ENCODE measurements around the gene PLAC9. TPM values are rescaled to one million over a fixed set of nuclear protein-coding genes. Genes with fewer than 3 reads are reported as not detected.
A peak's percentile ranks its signal among the peaks of the same experiment; 100 is the strongest.
"Not testable (repeated sequence)": the region's sequence is repeated elsewhere in the genome, so short reads cannot be mapped to it uniquely, and the experiment has no call there.

Gene PLAC9
- 10 to 100 TPM; 12.1 to 53.1 TPM for total RNA-seq
- 10 to 100 TPM; 11.8 to 34.7 TPM for polyA plus RNA-seq
- long read RNA-seq, donor 1, transcript PLAC9-204 (2 exons, 427 nt) = minor isoform, 5 of 89 reads
- long read RNA-seq, donor 1, transcript PLAC9-201 (4 exons, 785 nt) = major isoform, 73 of 89 reads
- long read RNA-seq, donor 1, partial matches to known transcripts = 10 of 89 reads
- long read RNA-seq, donor 1, other reads (novel, unspliced or antisense) = 0 of 89 reads
- long read RNA-seq, donor 2, transcript PLAC9-204 (2 exons, 427 nt) = minor isoform, 6 of 64 reads
- long read RNA-seq, donor 2, transcript PLAC9-201 (4 exons, 785 nt) = major isoform, 47 of 64 reads
- long read RNA-seq, donor 2, partial matches to known transcripts = 11 of 64 reads
- long read RNA-seq, donor 2, other reads (novel, unspliced or antisense) = 0 of 64 reads
- long read RNA-seq, donor 3, transcript PLAC9-204 (2 exons, 427 nt) = minor isoform, 5 of 68 reads
- long read RNA-seq, donor 3, transcript PLAC9-201 (4 exons, 785 nt) = major isoform, 29 of 68 reads
- long read RNA-seq, donor 3, partial matches to known transcripts = 21 of 68 reads
- long read RNA-seq, donor 3, other reads (novel, unspliced or antisense) = 13 of 68 reads
- long read RNA-seq, donor 4, transcript PLAC9-204 (2 exons, 427 nt) = minor isoform, 5 of 72 reads
- long read RNA-seq, donor 4, transcript PLAC9-201 (4 exons, 785 nt) = major isoform, 57 of 72 reads
- long read RNA-seq, donor 4, partial matches to known transcripts = 10 of 72 reads
- long read RNA-seq, donor 4, other reads (novel, unspliced or antisense) = 0 of 72 reads
- long read RNA-seq, donor 5, transcript PLAC9-201 (4 exons, 785 nt) = major isoform, 106 of 145 reads
- long read RNA-seq, donor 5, transcript PLAC9-204 (2 exons, 427 nt) = minor isoform, 17 of 145 reads
- long read RNA-seq, donor 5, partial matches to known transcripts = 21 of 145 reads
- long read RNA-seq, donor 5, other reads (novel, unspliced or antisense) = 0 of 145 reads

GRCh38 chr10:80132299-80133139, at the start of gene PLAC9:
PLAC9 (plus strand) TSS chr10:80132730; CDS start chr10:80132763, 33 bp downstream.
- no peak for TF ChIP-seq CTCF (IDR thresholded peaks at IDR 0.05; ENCODE audit: control extremely low read depth, extremely low read depth)
- peak; percentile 68 for ATAC-seq (ENCODE audit: insufficient read depth, low FRiP score)
- Histone ChIP-seq H3K27me3 (ENCODE audit: control insufficient read depth in 3 of 3, insufficient read depth in 3 of 3, low read length in 2 of 3) (no peaks in the 10 kb centered on the region), H3K4me1 (ENCODE audit: control insufficient read depth in 5 of 5, insufficient read depth in 5 of 5, low read length in 5 of 5) (peaks cover 0 to 37% (median 4%) of the 10 kb centered on the region in 5 donors), H3K4me3 (peak within 1 kb of the TSS; percentile 46), H3K27ac (ENCODE audit: low read depth in 1 of 2, low read length in 1 of 2) (peak within 1 kb of the TSS; percentile 60 to 83), H3K36me3 (ENCODE audit: control insufficient read depth in 4 of 4, insufficient read depth in 4 of 4, low read length in 4 of 4) (no peaks in the 10 kb centered on the region), H3K9me3 (ENCODE audit: control insufficient read depth in 4 of 4, insufficient read depth in 3 of 4, low read length in 3 of 4) (no peaks in the 10 kb centered on the region), H3K9ac (ENCODE audit: insufficient read depth in 1 of 2, low read length in 2 of 2) (peak within 1 kb of the TSS; percentile 63 to 91)
- peak; percentile 77 to 82 (median 79) for DNase-seq
- 2 to 3% methylated on average over 57 to 58 of the region's 58 CpGs for WGBS, 2 donors

GRCh38 chr10:80090121-80090520, 42.4 kb upstream of the PLAC9 start:
- WGBS, 2 donors = 44 to 74% methylated on average over 2 of the region's 2 CpGs
- no peak for ATAC-seq (ENCODE audit: insufficient read depth, low FRiP score)
- Histone ChIP-seq H3K36me3 (ENCODE audit: control insufficient read depth in 4 of 4, insufficient read depth in 4 of 4, low read length in 4 of 4) (peaks cover 3 to 7% (median 5%) of the 10 kb centered on the region in 4 donors), H3K9me3 (ENCODE audit: control insufficient read depth in 4 of 4, insufficient read depth in 3 of 4, low read length in 3 of 4) (no peaks in the 10 kb centered on the region), H3K4me3 (no peak overlapping the region), H3K9ac (ENCODE audit: insufficient read depth in 1 of 2, low read length in 2 of 2) (no peak overlapping the region), H3K4me1 (ENCODE audit: control insufficient read depth in 5 of 5, insufficient read depth in 5 of 5, low read length in 5 of 5) (no peaks in the 10 kb centered on the region), H3K27me3 (ENCODE audit: control insufficient read depth in 3 of 3, insufficient read depth in 3 of 3, low read length in 2 of 3) (no peaks in the 10 kb centered on the region), H3K27ac (ENCODE audit: low read depth in 1 of 2, low read length in 1 of 2) (no peak overlapping the region)
- DNase-seq = no peak
- no peak for TF ChIP-seq CTCF (IDR thresholded peaks at IDR 0.05; ENCODE audit: control extremely low read depth, extremely low read depth)

- Histone ChIP-seq H3K4me3 (no peak overlapping the region), H3K9ac (ENCODE audit: insufficient read depth in 1 of 2, low read length in 2 of 2) (no peak overlapping the region), H3K36me3 (ENCODE audit: control insufficient read depth in 4 of 4, insufficient read depth in 4 of 4, low read length in 4 of 4) (peaks cover 2 to 4% (median 2%) of the 10 kb centered on the region in 4 donors), H3K4me1 (ENCODE audit: control insufficient read depth in 5 of 5, insufficient read depth in 5 of 5, low read length in 5 of 5) (no peaks in the 10 kb centered on the region), H3K27me3 (ENCODE audit: control insufficient read depth in 3 of 3, insufficient read depth in 3 of 3, low read length in 2 of 3) (no peaks in the 10 kb centered on the region), H3K9me3 (ENCODE audit: control insufficient read depth in 4 of 4, insufficient read depth in 3 of 4, low read length in 3 of 4) (no peaks in the 10 kb centered on the region), H3K27ac (ENCODE audit: low read depth in 1 of 2, low read length in 1 of 2) (no peak overlapping the region)
- 80 to 85% methylated on average over 2 of the region's 2 CpGs for WGBS, 2 donors
- TF ChIP-seq CTCF (IDR thresholded peaks at IDR 0.05; ENCODE audit: control extremely low read depth, extremely low read depth) = no peak
- DNase-seq (no peak), ATAC-seq (ENCODE audit: insufficient read depth, low FRiP score) (no peak)
Observed at GRCh38 chr10:80094231-80094630, 38.3 kb upstream of the PLAC9 start.

- WGBS, 2 donors = 95 to 97% methylated on average over 2 of the region's 2 CpGs
- ATAC-seq (ENCODE audit: insufficient read depth, low FRiP score) = not testable (repeated sequence)
Observed at GRCh38 chr10:80098272-80098671, 34.3 kb upstream of the PLAC9 start.

GRCh38 chr10:80099295-80099694, 33.2 kb upstream of the PLAC9 start:
- H3K36me3 ChIP-seq (ENCODE audit: control insufficient read depth in 4 of 4, insufficient read depth in 4 of 4, low read length in 4 of 4); DNase-seq; H3K27me3 ChIP-seq (ENCODE audit: control insufficient read depth in 3 of 3, insufficient read depth in 3 of 3, low read length in 2 of 3); H3K9ac ChIP-seq (ENCODE audit: insufficient read depth in 1 of 2, low read length in 2 of 2); H3K27ac ChIP-seq (ENCODE audit: low read depth in 1 of 2, low read length in 1 of 2); ATAC-seq (ENCODE audit: insufficient read depth, low FRiP score); H3K9me3 ChIP-seq (ENCODE audit: control insufficient read depth in 4 of 4, insufficient read depth in 3 of 4, low read length in 3 of 4); H3K4me3 ChIP-seq: not testable (repeated sequence)
- 81 to 82% methylated on average over 8 of the region's 8 CpGs for WGBS, 2 donors
- H3K4me1 ChIP-seq (ENCODE audit: control insufficient read depth in 5 of 5, insufficient read depth in 5 of 5, low read length in 5 of 5) = peaks cover 0 to 13% (median 0%) of the 10 kb centered on the region in 5 donors

More at GRCh38 chr10:80098272-80098671, 34.3 kb upstream of the PLAC9 start:
- H3K9ac ChIP-seq (ENCODE audit: insufficient read depth in 1 of 2, low read length in 2 of 2); H3K36me3 ChIP-seq (ENCODE audit: control insufficient read depth in 4 of 4, insufficient read depth in 4 of 4, low read length in 4 of 4); H3K4me3 ChIP-seq; H3K9me3 ChIP-seq (ENCODE audit: control insufficient read depth in 4 of 4, insufficient read depth in 3 of 4, low read length in 3 of 4); H3K4me1 ChIP-seq (ENCODE audit: control insufficient read depth in 5 of 5, insufficient read depth in 5 of 5, low read length in 5 of 5); H3K27ac ChIP-seq (ENCODE audit: low read depth in 1 of 2, low read length in 1 of 2); DNase-seq; H3K27me3 ChIP-seq (ENCODE audit: control insufficient read depth in 3 of 3, insufficient read depth in 3 of 3, low read length in 2 of 3): not testable (repeated sequence)
